CD4-positive, alpha-beta T cell treated with Interleukin-10 for 1 hour (primary cell): ENCODE measurements around the gene GMDS.

Source experiments
- DNase-seq: peaks from one replicate; pipeline ENCODE4 v3.0.0-alpha.2; 2020

GMDS gene

DNA sequence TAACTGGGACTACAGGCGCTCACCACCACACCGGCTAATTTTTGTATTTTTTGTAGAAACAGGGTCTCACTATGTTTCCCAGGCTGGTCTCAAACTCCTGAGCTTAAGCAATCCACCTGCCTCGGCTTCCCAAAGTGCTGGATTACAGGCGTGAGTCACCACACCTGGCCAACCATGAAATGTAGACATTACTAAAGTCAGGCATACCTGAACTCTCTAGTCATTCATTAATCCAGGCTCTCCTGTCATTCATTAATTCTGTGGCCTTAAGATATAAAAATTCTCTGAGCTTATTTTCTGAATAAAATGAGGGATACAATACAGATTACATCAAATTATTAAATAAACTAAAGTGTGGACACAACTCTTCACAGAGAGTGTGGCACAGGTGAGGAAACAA lies 159.7 kb downstream of the GMDS start:
- DNase-seq, result no peak

DNA sequence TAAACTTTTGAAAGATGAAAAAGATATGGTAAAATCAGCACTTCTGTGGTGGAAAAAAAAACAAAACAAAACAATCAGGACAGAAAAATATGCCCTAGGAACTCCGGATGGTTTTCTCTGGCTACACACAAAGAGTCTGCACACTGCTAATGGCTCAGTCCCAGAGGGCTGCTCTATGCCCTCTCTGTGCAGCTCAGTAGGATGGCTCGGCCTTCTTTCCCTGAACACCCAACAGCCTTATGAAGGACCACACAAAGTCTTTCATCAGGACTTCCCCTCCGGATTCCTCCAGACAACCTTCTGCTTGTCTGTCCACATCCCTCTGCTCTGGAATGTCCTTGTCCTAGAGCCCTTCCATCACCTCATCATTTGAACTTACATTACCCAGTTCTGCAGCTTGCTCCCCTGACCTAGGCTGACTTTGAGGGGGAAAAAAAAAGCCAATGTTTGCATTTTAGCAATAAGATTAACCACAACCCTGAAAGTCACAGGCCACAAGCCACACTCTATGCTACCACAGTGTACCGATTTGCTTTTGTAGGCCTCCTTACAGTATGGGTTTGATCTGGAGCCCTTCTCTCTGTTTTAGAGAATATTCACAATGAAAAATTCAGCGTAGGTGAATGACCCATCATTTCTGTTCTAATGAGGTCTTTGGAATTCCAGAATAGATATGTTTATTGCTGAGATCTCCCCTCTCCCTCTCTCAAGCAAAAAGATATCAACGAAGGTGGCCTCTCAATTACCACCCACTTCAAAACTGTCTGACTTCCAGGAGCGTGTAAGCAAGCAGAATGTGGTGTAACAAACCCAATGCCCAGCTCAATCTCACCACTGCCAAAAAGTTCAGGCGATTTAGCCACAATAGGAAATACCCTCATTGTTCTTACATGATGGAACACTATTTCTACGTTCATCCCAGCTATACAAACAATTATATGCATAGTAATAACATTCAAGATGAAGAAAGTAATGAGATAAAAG lies 164.0 kb downstream of the GMDS start:
- peak; percentile 14 for DNase-seq

DNA sequence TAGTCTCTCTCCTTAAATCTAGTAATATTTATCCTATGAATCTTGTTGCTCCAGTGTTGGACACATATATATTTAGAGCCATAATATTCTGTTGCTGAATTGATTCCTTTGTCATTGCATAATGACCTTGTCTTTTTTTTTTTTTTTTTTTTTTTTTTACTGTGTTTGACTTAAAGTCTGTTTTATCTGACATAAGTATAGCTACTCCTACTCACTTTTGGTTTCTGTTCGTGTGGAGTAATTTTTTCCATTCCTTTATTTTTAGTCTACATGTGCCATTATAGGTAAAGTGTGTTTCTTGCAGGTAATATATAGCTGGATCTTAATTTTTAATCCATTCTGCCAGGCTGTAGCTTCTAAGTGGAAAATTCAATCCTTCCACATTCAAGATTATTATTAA lies 166.5 kb downstream of the GMDS start:
- no peak for DNase-seq

DNA sequence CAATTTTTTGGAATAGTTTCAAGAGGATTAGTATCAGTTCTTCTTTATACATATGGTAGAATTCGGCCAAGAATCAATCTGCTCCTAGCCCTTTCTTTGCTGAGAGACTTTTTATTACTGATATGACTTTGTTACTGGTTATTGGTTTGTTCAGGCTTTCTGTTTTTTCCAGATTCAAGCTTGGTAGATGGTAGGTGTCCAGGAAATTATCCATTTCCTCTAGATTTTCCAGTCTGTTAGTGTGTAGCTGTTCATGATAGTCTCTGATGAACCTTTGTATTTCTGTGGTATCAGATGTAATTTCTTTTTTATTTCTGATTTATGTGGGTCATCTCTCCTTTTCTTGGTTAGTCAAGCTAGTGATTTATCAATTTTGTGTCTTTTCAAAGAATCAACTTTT lies 167.6 kb downstream of the GMDS start:
- DNase-seq, result no peak

DNA sequence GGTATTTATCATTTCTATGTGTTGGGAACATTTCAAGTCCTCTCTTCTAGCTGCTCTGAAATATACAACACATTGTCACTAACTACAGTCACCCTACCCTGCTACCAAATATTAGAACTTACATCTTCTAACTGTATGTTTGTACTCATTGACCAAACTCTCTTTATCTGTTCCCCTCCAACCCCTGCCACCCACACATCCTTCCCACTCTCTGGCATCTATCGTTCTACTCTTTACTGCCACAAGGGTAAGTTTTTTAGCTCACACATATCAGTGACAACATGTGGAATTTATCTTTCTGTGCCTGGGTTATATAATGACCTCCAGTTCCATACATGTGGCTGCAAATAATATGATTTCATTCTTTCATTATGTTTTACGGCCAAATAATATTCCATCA lies 171.9 kb downstream of the GMDS start:
- DNase-seq, result no peak

DNA sequence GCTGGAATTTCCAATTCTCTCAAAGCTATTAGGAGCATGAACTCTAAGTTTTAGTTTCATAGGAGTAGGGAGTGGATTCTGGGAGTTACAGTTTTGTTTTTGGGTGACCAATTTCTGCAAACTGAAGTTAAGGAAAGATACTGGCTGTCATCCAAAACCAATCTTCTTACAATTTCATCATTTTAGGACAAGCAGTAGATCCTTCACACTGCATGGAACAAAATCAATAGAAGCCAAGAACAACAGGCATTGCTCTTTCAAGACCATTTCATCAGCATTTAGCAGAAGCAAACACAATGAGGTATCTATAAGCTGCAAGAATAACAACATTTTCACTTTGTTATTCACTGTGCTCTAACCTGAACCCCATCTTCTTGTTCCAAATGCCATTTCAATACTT lies 173.0 kb downstream of the GMDS start:
- DNase-seq, result no peak

DNA sequence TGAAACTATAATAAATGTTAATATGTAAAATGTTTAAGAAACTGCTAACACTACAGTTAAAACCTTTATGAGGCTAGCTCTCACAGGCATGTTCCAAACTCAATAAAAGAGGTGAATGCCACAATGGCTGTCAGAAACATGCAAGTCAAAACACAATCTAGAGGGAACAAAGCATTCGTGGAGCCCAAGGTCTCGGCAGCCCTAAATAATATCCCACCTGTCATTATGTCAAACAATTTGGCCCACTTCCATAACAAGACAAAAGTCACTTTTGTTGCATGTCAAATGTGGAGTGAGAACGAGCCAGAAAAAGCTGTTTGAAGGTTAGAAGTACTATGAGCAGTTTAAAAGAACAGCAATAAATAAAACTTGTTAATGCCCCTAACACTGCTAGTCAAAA lies 181.9 kb downstream of the GMDS start:
- DNase-seq, result no peak

DNA sequence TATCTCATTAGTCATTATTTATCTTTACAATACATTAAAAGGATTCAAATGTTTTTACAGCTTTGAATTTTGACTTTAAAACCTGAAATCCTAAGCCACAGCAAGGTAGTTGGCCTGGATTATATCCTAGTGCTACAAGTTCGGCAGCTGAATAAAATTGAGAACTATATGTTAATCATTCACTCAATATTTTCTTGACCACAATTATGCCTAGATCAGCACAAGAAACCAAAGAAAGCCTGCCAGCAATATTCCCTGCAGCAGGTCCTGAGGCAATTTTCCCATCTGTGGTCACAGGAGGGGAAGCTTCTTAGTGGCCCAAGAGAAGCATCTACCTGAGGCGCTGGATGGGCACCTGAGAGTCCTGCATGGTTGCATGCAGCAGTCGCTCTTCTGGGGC lies 183.5 kb downstream of the GMDS start:
- no peak for DNase-seq

DNA sequence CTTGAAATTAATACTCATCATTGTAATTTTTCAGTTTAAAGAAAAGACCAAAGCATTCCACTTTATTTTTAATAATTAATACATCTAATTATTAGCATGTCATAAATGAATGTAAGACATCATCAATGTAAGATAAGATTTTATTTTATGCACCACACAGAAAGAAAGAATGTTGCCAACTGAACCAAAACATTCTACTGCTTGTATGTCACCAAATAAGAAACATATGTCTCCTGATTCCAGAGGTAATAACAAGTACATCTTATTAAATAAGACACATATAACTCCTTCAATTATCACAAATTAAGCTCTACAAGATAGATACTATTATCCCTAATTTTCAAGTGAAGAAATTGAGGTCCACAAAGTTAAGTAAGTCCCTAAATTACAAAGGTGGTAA lies 189.5 kb downstream of the GMDS start:
- no peak for DNase-seq

DNA sequence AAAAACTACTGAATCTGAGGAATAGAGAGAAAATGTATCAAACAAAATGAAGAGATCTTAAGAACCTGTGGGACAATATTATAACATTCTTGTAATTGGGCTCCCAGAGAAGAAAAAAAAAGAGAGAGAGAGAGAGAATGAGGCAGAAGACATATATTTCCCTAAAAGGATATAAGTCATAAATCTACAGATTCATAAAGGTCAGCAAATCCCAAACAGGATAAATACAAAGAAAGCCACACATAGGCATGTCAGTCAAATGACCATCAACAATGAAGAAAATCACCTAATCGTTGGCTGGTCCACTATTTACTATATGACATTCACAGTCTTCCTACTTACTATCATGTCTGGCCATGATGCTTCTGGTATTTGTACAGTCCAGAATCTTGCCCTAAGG lies 190.3 kb downstream of the GMDS start:
- no peak for DNase-seq

DNA sequence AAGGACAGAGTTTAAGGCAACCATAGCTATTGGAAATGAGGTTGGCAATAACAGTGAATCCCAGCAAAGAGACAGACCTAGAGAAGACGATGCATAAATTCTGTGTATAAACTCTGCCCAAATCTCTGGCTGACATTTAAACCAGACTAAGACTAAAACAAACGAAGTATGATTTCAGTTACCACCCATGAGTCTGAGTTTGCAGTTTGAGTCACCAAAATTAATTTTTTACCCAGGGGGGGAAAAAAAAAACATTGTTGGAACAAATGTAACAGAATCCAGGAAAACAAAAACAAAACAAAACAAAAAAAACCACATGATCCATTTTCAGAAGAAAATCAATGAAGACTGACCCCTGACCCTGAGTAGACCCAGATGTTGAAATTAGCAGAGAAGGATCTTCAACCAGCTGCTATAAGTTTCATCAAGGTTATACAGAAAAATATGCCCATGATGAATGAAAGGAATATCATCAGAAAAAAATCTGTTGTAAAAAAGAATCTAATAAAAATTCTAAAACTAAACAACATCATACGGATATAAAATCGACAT lies 190.8 kb downstream of the GMDS start:
- DNase-seq, result no peak

DNA sequence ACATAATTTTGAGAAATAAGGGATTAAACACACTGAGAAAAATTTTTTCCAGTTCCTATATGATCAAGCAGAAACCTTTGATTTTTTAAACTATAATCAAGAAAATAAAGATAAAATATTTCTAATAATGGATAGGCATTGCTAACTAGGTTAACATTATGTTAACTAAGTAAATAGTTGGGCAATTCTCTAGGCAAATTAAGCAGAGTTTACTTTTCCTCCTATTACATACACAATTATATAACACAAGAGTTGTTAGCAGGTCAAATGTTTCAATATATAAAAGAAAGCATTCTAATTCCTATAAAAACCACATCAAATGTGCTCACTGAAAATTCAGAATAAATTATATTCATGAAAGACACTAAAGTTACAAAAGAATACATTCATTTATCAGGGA lies 191.7 kb downstream of the GMDS start:
- DNase-seq, result no peak

DNA sequence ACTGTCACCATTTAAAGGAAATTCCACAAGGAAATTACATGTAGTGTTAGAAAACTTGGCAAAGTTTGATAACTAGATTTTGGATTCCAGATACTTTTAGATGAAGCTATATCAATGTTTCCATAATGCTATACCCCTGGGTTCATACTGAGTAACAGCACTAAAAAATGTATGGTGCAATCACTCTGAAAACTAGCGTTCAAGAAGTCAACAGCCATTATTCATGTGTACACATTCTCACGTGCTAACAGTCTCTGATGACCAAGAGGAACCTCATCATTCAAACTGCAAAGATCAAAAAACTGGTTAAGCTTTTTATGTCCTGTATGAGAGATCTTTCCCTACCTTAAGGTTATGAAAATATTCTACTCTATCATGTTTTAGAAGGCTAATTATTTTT lies 197.6 kb downstream of the GMDS start:
- DNase-seq, result no peak

DNA sequence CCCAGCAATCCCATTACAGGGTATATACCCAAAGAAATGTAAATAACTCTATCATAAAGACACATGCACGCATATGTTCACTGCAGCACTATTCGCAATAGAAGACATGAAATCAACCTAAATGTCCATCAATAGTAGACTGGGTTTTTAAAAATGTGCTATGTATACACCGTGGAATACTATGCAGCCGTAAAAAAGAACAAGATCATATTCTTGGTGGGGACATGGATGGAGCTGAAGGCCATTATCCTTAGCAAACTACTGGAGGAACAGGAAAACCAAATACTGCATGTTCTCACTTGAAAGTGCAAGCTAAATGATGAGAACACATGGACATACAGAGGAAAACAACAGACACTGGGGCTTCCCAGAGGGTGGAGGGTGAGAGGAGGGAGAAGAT lies 201.2 kb downstream of the GMDS start:
- DNase-seq, result no peak

DNA sequence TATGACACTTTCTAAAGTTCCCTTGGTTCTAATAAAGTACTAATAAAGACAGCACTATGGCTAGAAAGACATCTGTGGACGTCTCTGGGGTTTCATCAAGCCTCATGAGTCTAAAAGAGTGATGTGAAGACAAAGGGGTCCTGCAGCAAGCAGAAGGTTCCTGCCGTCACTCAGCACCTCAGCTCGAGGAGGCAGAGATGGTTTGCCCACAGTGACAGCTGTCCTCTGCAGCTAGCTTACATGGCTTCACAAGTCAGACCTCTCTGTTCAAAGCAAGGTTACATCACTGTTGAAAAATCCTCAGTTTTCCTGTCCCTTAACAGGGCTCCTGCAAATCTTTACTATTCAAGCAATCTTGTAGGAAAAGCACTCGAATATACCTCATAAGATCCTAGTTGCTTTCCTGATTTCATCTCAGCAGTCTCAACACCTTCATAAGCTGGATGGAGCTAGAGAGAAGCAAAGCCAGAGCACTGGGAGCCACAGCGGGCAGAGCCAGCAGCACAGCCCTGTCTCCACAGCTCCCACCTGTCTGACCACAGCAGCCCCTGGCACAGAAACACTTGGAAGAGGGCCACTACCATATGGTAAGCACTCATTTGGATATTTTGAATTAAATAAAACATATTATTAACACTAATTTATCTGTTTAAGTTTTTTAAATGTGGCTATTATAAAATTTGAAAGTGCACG lies 202.3 kb downstream of the GMDS start:
- no peak for DNase-seq

DNA sequence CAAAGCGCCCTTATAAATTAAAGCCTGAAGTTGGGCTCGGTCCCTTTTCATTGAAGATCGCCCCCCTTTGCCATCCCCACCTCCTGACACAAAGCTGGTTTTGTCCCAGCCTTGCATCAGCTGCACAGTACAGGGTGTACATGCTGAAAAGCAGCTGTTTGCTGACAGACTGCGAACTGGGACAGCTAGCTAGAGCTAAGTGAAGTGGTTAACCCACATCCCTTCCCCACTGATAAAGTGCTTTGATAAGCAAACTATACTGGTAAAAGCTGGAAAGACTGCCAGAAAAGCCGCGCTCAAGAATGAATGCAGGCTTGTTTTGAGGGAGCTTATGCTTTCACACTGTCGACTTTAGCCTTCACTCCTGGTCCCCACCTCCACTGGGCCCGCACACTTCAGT lies 207.3 kb downstream of the GMDS start:
- peak; percentile 47 for DNase-seq

DNA sequence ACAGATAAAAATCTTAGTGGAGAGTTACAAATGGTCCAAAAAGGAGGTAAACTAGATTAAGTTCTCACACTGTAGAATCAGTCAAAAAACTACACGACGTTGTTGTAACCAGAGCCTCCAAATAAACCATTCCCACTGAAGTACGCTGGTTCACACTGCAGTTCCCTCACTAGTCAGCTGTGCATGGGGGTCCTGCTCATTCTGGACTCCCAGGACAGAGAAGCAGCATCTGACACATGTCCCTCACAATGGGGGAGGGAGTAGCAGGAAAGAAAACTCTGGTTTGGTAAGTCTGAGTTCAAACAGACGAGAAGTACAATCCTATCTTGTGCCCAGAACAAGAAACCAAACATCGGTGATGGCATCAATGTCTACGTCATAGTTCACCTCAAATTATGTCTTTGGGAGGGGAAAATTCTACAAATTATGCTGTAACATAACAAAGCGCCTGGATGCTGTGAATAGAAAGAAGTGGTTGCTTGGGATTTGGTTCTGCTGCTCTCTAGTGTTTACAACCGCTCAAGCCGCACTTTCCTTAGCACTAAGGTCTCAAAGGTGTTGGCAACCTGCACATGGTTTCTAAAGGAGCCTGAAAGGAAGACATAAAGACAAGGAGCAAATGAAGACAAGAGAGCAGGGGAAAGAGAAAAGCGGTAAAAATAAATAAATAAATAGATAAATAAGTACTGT lies 208.0 kb downstream of the GMDS start:
- no peak for DNase-seq

DNA sequence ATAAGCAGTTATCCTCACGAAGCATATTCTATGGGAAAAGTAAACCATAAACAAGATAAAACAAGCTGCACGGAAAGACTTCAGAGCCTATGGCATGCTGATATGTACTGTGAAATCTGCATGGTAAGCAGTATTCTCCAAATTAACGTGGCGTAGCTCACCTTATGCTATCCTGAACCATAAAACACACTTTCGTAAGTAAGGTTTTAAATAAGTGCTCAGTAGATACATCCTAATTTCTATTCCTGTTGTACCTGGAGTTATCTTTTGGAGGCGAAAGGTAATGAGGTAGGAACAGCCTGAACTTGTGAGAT lies 208.7 kb downstream of the GMDS start:
- DNase-seq, result no peak

DNA sequence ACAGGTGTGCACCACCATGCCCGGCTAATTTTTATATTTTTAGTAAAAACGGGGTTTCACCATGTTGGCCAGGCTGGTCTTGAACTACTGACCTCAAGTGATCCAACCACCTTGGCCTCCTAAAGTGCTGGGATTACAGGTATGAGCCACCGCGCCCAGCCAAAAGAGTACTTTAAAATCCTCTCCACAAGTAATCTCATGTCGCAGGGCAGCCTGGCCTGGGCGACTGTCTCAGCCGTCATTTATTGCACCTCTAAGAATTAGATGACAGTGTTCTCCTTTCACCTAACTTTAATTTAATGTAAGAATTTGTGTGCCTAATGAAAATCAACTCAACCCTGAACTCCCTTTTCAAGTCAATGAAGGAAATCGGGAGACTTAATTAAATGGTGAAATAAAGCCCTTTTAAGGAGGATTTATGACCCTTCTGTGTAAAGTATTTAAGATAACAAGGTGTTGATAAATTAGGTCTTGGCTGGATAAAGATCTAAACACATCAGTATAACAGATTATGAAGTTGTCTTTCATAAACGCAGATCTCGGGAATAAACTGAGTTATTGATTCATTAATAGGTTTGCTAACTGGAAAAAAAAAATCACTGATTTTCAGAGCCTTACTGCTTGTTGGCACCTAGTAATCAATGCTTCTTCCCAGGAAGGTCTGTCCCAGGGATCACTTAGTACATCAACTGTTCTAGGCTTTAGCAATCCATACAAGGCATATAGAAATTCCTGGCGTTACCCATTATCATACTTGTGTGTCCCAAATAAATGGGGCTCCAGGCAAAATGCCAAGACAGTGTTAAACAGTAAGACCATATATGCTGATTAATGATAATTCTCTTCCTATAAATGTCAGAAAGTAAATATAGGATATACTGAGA lies 209.3 kb downstream of the GMDS start:
- no peak for DNase-seq

DNA sequence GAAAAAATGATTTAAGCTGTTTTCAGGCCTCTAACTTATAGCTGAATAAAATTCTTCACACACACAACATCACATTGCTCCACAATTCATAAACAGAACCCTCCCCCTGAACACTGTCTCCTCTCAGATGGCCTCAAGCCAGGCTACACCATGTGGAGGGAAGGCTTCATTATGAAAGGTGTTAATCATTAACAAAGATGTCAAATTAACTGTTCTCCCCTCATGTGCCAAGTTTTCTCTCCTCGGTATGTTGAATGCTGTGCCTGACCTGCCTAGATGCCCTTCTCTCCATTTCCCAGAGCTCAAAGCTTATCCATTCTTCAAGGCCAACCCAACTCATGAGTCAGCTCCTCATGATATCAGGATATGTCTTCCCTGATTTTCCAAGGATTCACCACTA lies 210.4 kb downstream of the GMDS start:
- no peak for DNase-seq

DNA sequence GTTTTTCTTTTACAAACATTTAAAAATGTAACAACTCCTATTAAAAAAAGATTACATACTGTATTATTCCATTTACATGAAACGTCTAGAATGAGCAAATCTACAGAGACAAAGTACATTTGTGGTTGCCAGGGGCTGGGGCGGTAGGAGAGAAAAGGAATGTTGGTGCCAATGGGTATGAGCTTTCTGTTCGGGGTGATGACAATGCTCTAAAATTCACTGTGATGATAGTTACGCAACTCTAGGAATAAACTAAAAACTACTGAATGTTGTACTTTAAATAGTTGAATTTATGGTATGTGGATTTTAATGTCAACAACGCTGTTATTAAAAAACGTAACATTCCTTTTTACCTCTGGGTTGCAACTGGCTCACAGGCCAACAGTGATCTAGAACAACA lies 211.1 kb downstream of the GMDS start:
- no peak for DNase-seq

DNA sequence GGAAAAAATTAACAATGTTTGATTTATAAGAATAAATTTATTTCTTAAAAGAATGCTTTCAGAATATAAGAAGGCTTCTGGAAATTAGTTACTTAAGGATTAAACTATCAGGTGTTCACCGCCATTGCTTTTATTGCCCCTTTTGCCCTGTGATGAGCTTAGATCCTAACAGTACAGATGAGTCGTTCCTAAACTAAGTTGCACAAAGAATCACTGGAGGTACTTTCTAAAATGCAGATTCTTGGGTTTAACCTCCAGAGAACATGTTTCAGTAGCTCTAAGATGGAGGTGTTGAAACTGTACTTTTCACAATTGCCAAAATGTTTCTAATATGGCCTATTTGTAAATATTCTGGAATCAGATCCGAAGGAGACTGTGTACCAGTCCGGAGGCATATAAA lies 211.9 kb downstream of the GMDS start:
- no peak for DNase-seq
